Loucy (cell line): ENCODE results near the gene ZSWIM1.

Source experiments
- CTCF ChIP-seq: fragments of 200-600 bp; sonication (generic); conservative IDR thresholded peaks from 2 replicates; pipeline ENCODE4 v1.5.1; 2014; ENCODE audit warnings: mild to moderate bottlenecking, antibody characterized with exemption, low read length
- EZH2phosphoT487 ChIP-seq: fragments of 200-600 bp; IDR thresholded peaks from 2 replicates; pipeline ENCODE4 v1.6.1; 2018; ENCODE audit warnings: antibody characterized with exemption, mild to moderate bottlenecking, moderate library complexity, borderline replicate concordance

DNA sequence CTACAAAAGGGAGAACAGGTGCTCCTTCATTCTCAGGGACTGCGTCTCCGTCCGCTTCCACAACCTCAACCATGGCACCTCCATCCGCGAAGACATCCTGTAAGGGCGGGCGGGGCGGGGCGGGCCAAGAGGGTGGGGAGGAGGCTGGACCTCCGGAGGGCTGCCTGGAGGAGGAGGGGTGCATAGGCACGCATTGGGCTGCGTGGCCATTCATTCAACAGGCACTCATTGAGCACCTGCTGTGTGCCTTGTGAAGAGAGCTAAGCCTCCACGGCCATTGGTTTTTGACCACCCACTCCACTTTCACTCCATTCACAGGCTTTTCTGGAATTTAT is 23.2 kb upstream of the ZSWIM1 start:
- TF ChIP-seq CTCF, result no peak
- no peak for TF ChIP-seq EZH2phosphoT487
